ENCODE results near the gene CHORDC1.
"Not testable (repeated sequence)": the region's sequence is repeated elsewhere in the genome, so short reads cannot be mapped to it uniquely, and the experiment has no call there.

CHORDC1 gene

GRCh38 chr11:90235526-90235925 lies 12.7 kb upstream of the CHORDC1 start:
- H3K27me3 Mint-ChIP-seq = peaks cover 16% of the 10 kb centered on the region in 2 donors
- no peak overlapping the region for H3K27ac Mint-ChIP-seq
- H3K4me1 Mint-ChIP-seq (ENCODE audit: low read depth in 2 of 2) = peaks cover 0 to 3% of the 10 kb centered on the region in 2 donors
- H3K36me3 Mint-ChIP-seq (ENCODE audit: insufficient read depth) = peaks cover 5% of the 10 kb centered on the region
- H3K4me3 Mint-ChIP-seq = no peak overlapping the region
- no peaks in the 10 kb centered on the region for H3K9me3 Mint-ChIP-seq
- DNase-seq (no peak), ATAC-seq (replicated peaks) (no peak)

DNA sequence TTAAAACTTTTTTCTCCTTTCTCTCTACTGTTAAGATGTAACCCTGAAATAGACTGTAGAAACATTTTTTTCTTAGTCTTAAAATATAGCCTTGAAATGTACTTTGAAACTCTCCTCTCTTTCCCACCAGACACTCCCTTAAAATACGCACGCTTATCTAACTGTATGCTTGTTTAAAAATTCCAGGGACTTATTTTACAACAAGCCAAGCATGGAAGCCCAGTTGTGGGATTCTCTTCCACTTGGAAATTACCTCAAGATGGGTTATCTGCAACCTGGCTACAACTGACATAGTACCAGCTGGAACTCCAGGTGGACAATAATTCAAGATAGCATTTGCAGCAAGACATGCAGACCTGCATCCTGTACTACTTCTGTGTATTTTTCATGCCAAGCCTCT lies 12.1 kb upstream of the CHORDC1 start:
- Mint-ChIP-seq H3K27me3 (peaks cover 13 to 18% of the 10 kb centered on the region in 2 donors), H3K27ac (no peak overlapping the region), H3K4me1 (ENCODE audit: low read depth in 2 of 2) (no peaks in the 10 kb centered on the region), H3K4me3 (no peak overlapping the region), H3K9me3 (no peaks in the 10 kb centered on the region), H3K36me3 (ENCODE audit: insufficient read depth) (peaks cover 5% of the 10 kb centered on the region)
- DNase-seq (no peak), ATAC-seq (replicated peaks) (no peak)

DNA sequence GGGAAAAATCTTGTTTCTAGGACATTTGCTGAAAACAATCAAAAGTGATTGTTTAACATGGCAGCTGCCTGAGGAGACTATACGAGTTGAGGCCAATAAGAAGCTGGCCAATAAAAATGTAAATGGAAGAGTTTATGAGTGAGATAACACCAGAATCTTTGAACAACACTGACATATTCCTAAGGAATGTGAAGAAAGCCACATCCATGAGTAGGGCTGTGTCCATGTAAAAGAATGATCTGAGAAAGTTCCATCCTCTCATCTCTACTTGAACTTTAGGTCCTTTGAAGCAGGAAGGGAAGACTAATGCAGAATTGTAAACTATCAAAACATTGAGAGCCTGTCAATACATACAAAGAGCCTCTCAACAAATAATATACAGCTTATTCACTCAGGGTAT lies 6.9 kb upstream of the CHORDC1 start:
- no peaks in the 10 kb centered on the region for H3K9me3 Mint-ChIP-seq
- no peak for DNase-seq
- no peaks in the 10 kb centered on the region for H3K36me3 Mint-ChIP-seq (ENCODE audit: insufficient read depth)
- ATAC-seq (replicated peaks) = no peak
- no peak overlapping the region for H3K4me3 Mint-ChIP-seq
- H3K27me3 Mint-ChIP-seq = peaks cover 0 to 16% of the 10 kb centered on the region in 2 donors
- H3K4me1 Mint-ChIP-seq (ENCODE audit: low read depth in 2 of 2) = no peaks in the 10 kb centered on the region
- H3K27ac Mint-ChIP-seq = no peak overlapping the region

- no peak overlapping the region for H3K27ac Mint-ChIP-seq
- H3K36me3 Mint-ChIP-seq (ENCODE audit: insufficient read depth) = peaks cover 4% of the 10 kb centered on the region
- peaks cover 0 to 16% of the 10 kb centered on the region in 2 donors for H3K27me3 Mint-ChIP-seq
- H3K4me3 Mint-ChIP-seq = no peak overlapping the region
- ATAC-seq (replicated peaks) (no peak), DNase-seq (no peak)
- H3K4me1 Mint-ChIP-seq (ENCODE audit: low read depth in 2 of 2) = peaks cover 0 to 10% of the 10 kb centered on the region in 2 donors
- H3K9me3 Mint-ChIP-seq = no peaks in the 10 kb centered on the region
Observed at GRCh38 chr11:90228056-90228455, 5.2 kb upstream of the CHORDC1 start.

- Mint-ChIP-seq H3K9me3 (no peaks in the 10 kb centered on the region), H3K4me3 (peak overlapping the region; percentile 99), H3K27ac (peak overlapping the region; percentile 98), H3K27me3 (no peaks in the 10 kb centered on the region), H3K36me3 (ENCODE audit: insufficient read depth) (peaks cover 16% of the 10 kb centered on the region), H3K4me1 (ENCODE audit: low read depth in 2 of 2) (peaks cover 31 to 36% of the 10 kb centered on the region in 2 donors)
- DNase-seq (no peak), ATAC-seq (replicated peaks) (no peak)
Observed at GRCh38 chr11:90223248-90223585, 368 bp upstream of the CHORDC1 start.

GRCh38 chr11:90221803-90222458 lies 918 bp downstream of the CHORDC1 start:
- DNase-seq (no peak), ATAC-seq (replicated peaks) (no peak)
- Mint-ChIP-seq H3K4me1 (ENCODE audit: low read depth in 2 of 2) (peaks cover 31 to 40% of the 10 kb centered on the region in 2 donors), H3K27ac (peak overlapping the region; percentile 98), H3K27me3 (no peaks in the 10 kb centered on the region), H3K4me3 (peak overlapping the region; percentile 99), H3K9me3 (no peaks in the 10 kb centered on the region), H3K36me3 (ENCODE audit: insufficient read depth) (peaks cover 27% of the 10 kb centered on the region)

- Mint-ChIP-seq H3K27ac (peak overlapping the region; percentile 98), H3K9me3 (no peaks in the 10 kb centered on the region), H3K4me3 (peak overlapping the region; percentile 99), H3K4me1 (ENCODE audit: low read depth in 2 of 2) (peaks cover 36 to 47% of the 10 kb centered on the region in 2 donors), H3K27me3 (no peaks in the 10 kb centered on the region), H3K36me3 (ENCODE audit: insufficient read depth) (peaks cover 35% of the 10 kb centered on the region)
- ATAC-seq (replicated peaks) (no peak), DNase-seq (no peak)
Observed at GRCh38 chr11:90220391-90220790, 2.5 kb downstream of the CHORDC1 start.

DNA sequence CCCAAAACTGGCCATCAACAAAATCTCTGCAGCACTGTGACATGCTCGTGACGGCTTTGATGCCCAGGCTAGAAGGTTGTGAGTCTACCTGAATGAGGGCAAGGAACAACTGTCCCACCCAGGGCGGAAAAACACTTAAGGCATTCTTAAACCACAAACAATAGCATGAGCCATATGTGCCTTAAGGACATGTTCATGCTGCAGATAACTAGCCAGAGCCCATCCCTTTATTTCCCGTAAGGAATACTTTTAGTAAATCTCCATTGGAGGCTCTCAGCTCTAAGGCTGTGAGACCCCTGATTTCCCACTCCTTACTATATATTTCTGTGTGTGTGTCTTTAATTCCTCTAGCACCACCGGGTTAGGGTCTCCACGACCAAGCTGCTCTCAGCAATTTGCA lies 3.4 kb downstream of the CHORDC1 start:
- no peak for ATAC-seq (replicated peaks)
- Mint-ChIP-seq H3K27ac (peak overlapping the region in 1 of 2 donors; percentile 25), H3K4me3 (peak overlapping the region; percentile 99), H3K4me1 (ENCODE audit: low read depth in 2 of 2) (peaks cover 36 to 47% of the 10 kb centered on the region in 2 donors), H3K9me3 (no peaks in the 10 kb centered on the region), H3K36me3 (ENCODE audit: insufficient read depth) (peaks cover 42% of the 10 kb centered on the region), H3K27me3 (no peaks in the 10 kb centered on the region)
- DNase-seq = no peak

- no peaks in the 10 kb centered on the region for H3K9me3 Mint-ChIP-seq
- peaks cover 37 to 44% of the 10 kb centered on the region in 2 donors for H3K4me1 Mint-ChIP-seq (ENCODE audit: low read depth in 2 of 2)
- H3K27ac Mint-ChIP-seq = peak overlapping the region in 1 of 2 donors; percentile 25
- DNase-seq (no peak), ATAC-seq (replicated peaks) (no peak)
- H3K4me3 Mint-ChIP-seq = peak overlapping the region in 1 of 2 donors; percentile 7
- H3K36me3 Mint-ChIP-seq (ENCODE audit: insufficient read depth) = peaks cover 45% of the 10 kb centered on the region
- no peaks in the 10 kb centered on the region for H3K27me3 Mint-ChIP-seq
Observed at GRCh38 chr11:90218606-90219005, 4.2 kb downstream of the CHORDC1 start.

GRCh38 chr11:90216611-90217010 lies 6.2 kb downstream of the CHORDC1 start:
- no peaks in the 10 kb centered on the region for H3K27me3 Mint-ChIP-seq
- H3K27ac Mint-ChIP-seq = peak overlapping the region in 1 of 2 donors; percentile 32
- peaks cover 30 to 37% of the 10 kb centered on the region in 2 donors for H3K4me1 Mint-ChIP-seq (ENCODE audit: low read depth in 2 of 2)
- no peaks in the 10 kb centered on the region for H3K9me3 Mint-ChIP-seq
- peaks cover 44% of the 10 kb centered on the region for H3K36me3 Mint-ChIP-seq (ENCODE audit: insufficient read depth)
- peak overlapping the region in 1 of 2 donors; percentile 1 for H3K4me3 Mint-ChIP-seq
- ATAC-seq (replicated peaks) (no peak), DNase-seq (no peak)

GRCh38 chr11:90213322-90213721 lies 9.5 kb downstream of the CHORDC1 start:
- Mint-ChIP-seq H3K27me3 (no peaks in the 10 kb centered on the region), H3K27ac (peak overlapping the region in 1 of 2 donors; percentile 23), H3K9me3 (no peaks in the 10 kb centered on the region), H3K4me3 (no peak overlapping the region), H3K36me3 (ENCODE audit: insufficient read depth) (peaks cover 64% of the 10 kb centered on the region), H3K4me1 (ENCODE audit: low read depth in 2 of 2) (peaks cover 9 to 35% of the 10 kb centered on the region in 2 donors)
- no peak for ATAC-seq (replicated peaks)
- no peak for DNase-seq

GRCh38 chr11:90208857-90209256 lies 14.0 kb downstream of the CHORDC1 start:
- Mint-ChIP-seq H3K27me3 (no peaks in the 10 kb centered on the region), H3K4me1 (ENCODE audit: low read depth in 2 of 2) (peaks cover 6 to 29% of the 10 kb centered on the region in 2 donors), H3K36me3 (ENCODE audit: insufficient read depth) (peaks cover 67% of the 10 kb centered on the region), H3K4me3 (no peak overlapping the region), H3K9me3 (no peaks in the 10 kb centered on the region), H3K27ac (peak overlapping the region in 1 of 2 donors; percentile 76)
- DNase-seq (no peak), ATAC-seq (replicated peaks) (no peak)

DNA sequence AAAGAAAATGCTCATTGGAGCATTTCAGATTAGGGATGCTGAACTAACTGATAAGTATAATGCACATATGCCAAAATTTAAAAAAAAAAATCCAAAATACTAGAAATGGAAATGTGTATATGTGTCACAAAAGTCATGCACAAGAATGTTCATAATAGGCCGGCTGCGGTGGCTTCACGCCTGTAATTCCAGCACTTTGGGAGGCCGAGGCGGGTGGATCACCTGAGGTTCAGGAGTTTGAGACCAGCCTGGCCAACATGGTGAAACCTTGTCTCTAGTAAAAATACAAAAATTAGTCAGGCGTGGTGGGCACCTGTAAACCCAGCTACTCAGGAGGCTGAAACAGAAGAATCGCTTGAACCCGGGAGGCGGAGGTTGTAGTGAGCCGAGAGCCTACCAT lies 14.9 kb downstream of the CHORDC1 start:
- ATAC-seq (replicated peaks); H3K27ac Mint-ChIP-seq; H3K27me3 Mint-ChIP-seq; DNase-seq; H3K9me3 Mint-ChIP-seq; H3K4me3 Mint-ChIP-seq: not testable (repeated sequence)
- H3K36me3 Mint-ChIP-seq (ENCODE audit: insufficient read depth) = peaks cover 71% of the 10 kb centered on the region
- peaks cover 5 to 23% of the 10 kb centered on the region in 2 donors for H3K4me1 Mint-ChIP-seq (ENCODE audit: low read depth in 2 of 2)

GRCh38 chr11:90204832-90205646 lies 17.8 kb downstream of the CHORDC1 start:
- DNase-seq (peak in 1 of 3 experiments; percentile 11), ATAC-seq (replicated peaks) (peak; percentile 79)
- peaks cover 71% of the 10 kb centered on the region for H3K36me3 Mint-ChIP-seq (ENCODE audit: insufficient read depth)
- peaks cover 3 to 25% of the 10 kb centered on the region in 2 donors for H3K4me1 Mint-ChIP-seq (ENCODE audit: low read depth in 2 of 2)
- H3K27me3 Mint-ChIP-seq = no peaks in the 10 kb centered on the region
- H3K27ac Mint-ChIP-seq = peak overlapping the region; percentile 16 to 35
- no peak overlapping the region for H3K4me3 Mint-ChIP-seq
- no peaks in the 10 kb centered on the region for H3K9me3 Mint-ChIP-seq
